SHP77 (cell line): ENCODE data around the gene MLXIP.

Experiments
- DNase-seq, 2 experiments: peaks; one replicate each; lab custom pipeline; 2025; lab: John Stamatoyannopoulos, UW

MLXIP gene

GRCh38 chr12:122126342-122126635 is 47.7 kb downstream of the MLXIP start:
- DNase-seq = no peak

DNA sequence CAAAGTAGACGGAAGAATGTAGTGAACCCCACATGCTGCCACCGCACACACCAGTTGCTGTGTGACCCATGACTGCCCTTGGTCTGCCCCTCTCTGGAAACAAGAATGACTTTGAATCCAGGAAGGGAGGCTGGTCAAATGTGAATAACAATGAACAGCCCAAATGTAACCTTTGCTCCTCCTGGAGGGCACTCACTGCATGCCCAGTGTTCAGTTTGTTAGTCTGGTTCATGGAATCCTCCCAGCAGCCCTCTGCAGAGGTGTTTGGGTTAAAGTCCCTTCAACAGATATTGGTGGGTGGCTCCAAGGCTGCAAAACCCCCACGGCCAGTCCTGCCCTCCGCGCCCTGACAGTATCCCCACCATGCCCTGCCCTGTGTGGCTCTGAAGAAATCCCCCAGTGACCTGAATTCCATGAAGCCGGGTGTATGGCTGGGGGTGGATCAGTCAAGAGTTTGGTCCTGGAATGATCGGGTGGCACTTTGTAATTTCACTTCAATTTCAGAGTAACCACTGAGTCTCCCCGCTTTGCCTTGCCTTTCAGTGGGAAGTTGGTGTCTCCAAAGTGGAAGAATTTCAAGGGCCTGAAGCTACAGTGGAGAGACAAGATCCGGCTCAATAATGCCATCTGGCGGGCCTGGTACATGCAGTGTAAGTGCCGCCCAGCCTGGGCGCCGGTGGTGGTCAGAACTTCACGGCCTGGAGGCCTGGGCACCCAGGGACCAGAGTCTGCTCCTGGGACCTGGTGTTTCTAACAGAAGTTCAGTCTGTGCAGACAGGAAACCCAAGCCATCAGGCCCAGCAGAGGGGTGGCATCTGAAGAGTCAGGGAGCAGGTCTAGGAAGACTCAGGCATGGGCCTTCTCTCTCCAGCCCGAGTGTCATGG is 48.4 kb downstream of the MLXIP start:
- DNase-seq = no peak

GRCh38 chr12:122127839-122128238 is 49.3 kb downstream of the MLXIP start:
- no peak for DNase-seq

GRCh38 chr12:122128481-122128880 is 49.9 kb downstream of the MLXIP start:
- no peak for DNase-seq

- no peak for DNase-seq
Measured at GRCh38 chr12:122129131-122129530, 50.6 kb downstream of the MLXIP start.

GRCh38 chr12:122130150-122130549 is 51.6 kb downstream of the MLXIP start:
- DNase-seq = no peak

DNA sequence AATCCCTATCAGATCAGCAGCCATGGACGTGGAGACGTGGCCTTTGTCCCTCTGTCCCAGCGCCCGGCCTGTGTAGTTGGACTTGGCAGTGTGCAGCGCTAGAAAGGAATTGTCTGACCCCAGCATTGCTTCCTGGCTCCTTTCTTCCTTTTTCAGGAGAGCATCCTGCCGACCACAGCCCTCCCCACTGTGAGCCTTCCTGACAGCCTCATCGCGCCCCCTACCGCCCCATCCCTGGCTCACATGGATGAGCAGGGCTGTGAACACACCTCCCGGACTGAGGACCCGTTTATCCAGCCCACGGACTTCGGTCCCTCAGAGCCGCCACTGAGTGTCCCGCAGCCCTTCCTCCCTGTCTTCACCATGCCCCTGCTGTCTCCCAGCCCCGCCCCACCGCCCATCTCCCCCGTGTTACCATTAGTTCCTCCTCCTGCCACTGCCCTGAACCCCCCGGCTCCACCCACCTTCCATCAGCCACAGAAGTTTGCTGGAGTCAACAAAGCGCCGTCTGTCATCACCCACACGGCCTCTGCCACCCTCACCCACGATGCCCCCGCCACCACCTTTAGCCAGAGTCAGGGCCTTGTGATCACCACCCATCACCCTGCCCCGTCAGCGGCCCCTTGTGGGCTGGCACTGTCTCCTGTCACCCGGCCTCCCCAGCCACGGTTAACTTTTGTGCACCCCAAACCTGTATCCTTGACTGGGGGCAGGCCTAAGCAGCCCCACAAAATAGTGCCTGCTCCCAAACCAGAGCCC is 54.8 kb downstream of the MLXIP start:
- no peak for DNase-seq

DNA sequence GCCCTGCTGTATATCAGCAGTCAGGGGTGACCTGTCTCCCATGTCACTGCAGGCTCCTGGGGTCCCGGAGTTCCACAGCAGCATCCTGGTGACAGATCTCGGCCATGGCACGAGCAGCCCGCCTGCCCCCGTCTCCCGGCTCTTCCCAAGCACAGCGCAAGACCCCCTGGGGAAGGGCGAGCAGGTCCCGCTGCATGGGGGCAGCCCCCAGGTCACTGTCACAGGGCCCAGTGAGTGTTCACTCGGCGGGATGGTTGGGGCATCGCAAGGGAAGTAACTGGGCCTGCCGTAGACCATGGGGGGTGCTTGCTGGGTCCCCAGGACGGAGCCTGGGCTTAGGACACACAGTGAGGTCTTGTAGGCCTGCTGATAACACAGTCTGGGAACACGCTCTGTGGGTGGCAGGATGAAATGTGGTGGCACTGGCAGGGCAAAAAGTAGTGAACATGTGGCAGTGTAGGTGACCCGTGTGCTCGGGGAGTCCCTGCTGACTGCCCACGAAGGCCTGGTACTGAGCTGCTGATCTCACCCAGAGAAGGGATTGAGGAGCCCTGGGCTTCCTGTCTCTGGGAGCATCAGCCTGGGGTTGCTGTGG is 57.0 kb downstream of the MLXIP start:
- DNase-seq = no peak

DNA sequence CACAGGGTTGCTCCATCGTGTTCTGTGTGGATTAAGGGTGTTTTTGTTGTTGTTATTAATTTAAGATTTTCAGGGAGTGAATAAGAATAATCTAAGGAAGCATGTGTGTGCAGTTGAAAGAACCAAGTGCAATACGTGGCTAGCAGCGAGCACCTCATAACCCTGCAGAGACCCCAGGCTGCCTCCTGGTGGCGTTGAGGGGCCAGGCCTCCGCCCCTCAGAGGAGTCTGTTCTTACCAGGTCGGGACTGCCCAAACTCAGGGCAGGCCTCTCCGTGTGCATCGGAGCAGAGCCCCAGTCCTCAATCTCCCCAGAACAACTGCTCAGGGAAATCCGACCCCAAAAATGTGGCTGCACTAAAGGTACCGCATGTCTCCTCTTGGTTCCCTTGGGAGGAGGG is 58.7 kb downstream of the MLXIP start:
- no peak for DNase-seq

GRCh38 chr12:122137681-122138080 is 59.1 kb downstream of the MLXIP start:
- no peak for DNase-seq

- no peak for DNase-seq
Measured at GRCh38 chr12:122138181-122138580, 59.6 kb downstream of the MLXIP start.

- DNase-seq = no peak
Measured at GRCh38 chr12:122138616-122139015, 60.1 kb downstream of the MLXIP start.

DNA sequence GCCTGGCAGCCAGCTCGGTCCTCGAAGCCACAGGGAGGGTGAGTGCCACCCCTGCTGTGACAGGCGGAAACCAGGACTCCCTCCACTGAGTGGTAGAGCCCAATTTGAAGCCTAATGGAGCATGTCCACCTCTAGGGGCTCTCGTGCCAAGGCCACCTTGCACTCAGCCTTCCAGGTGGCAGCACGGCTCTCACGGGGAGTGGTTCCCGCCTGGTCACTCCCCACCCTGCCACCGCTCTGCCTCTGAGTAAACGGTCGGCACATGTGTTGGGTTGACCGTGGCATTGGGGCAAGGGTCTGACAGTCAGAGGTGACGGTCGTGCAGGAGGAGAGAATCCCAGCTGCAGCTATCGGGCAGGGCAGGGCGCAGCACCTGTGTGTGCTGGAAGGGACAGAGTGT is 60.7 kb downstream of the MLXIP start:
- no peak for DNase-seq

- no peak for DNase-seq
Measured at GRCh38 chr12:122139941-122140340, 61.4 kb downstream of the MLXIP start.

DNA sequence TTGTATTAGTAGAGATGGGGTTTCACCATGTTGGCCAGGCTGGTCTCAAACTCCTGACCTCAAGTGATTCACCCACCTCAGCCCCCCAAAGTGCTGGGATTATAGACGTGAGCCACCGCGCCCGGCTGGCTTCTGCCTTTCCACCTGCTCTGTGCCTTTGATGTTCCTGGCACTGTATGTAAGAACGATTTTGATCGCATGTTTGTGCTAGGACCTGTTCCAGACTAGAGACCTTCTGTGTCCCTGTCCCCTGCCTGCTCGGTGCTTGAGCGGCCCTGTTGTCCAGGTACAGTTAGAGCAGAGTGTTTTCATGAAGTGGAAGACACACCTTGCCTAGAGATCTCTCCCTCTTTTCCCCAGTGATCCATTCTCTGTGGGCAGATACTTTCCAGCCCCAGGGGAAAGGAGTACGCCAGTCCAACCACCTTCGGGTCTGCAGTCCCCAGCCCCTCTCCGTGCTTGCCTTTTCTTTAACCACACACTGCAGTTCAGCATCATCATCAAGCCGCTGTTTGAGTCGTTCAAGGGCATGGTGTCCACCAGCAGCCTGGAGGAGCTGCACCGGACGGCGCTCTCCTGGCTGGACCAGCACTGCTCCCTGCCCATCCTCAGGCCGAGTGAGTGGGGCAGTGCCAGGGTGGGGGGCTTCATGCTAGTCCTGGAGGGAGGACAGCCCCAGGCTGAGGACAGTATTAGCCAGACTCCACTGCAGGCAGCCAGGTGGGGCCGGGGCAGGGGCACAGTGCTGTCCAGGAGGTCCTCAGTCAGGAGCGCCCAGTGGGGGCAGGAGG is 62.1 kb downstream of the MLXIP start:
- no peak for DNase-seq

GRCh38 chr12:122141911-122142725 is 63.6 kb downstream of the MLXIP start:
- DNase-seq = no peak

DNA sequence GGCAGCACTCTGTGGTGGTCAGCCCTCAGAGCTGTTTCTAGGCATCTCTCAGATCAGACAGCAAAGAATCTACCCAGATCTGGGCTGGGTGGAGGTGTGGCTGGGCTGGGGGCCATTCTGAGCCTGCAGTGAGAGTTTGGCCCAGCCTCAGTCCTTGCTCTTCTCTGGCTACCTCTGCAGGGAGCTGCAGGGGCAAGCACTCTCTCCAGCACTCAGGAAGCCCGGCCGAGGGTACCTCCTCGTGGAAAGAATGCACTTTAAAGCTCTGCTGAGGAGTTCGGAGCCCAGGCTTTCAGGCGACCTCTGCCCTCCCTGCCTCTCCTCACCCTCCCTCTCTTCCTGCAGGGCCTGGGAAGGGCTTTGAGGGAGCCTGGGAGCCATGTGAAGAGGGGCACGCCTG is 64.3 kb downstream of the MLXIP start:
- DNase-seq = no peak

DNA sequence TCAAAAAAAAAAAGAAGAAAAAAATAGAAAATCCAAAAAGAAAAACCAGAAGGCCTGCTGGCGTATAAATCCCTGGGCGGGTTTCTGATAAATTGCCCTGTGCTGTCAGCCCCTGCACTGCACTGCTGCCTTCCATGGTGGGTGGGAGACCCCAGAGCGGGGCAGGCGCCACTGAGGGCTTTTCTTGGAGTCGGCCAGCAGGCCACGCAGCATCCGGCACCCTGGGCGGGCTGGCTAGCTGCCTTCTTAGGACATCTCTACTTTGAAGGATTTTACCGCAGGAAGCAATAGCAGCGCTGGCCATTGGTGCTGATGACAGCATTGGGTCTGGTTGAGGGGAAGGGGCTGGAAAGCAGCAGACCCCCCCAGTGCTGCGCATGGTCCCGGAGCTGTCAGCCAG is 66.3 kb downstream of the MLXIP start:
- no peak for DNase-seq

DNA sequence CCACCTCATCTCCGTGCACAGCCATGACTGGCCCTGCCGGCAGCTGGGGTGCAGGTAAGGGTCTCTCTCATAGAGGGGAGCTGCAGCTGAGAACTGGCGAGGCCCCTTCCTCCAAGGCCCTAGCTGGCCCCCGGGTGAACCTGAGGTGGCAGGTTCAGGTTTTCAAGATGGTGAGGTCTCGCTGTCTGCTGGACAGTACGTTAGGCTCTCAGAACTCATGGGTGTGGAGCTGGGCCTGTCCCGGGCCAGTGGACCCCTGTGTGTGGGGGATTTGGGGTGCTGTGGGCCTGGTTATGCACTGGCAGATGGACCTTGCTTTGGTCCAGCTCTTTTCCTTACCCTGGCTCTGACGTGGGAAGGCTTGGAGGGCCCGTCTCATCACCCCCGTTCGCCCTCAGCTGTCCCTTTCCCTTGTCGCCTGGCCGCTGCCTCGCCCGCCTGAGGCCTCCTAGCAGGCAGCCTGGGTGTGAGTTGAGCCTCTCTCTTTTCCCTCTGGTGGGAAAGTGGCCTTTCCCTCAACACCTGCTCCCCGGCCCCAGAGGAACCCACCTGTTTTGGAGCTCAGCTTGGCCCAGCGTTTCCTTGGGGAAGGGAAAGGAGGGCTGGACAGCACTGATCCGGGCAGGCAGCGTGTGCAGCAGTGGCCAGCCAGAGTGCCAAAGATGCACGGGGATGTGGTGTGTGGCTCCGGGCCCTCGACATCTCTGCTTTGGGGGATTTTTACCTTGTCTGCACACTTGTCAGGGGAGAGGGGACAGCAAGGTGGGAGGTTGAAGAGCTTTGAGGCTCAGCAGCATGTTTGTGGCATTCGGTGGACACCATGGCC is 67.2 kb downstream of the MLXIP start:
- DNase-seq = no peak

DNA sequence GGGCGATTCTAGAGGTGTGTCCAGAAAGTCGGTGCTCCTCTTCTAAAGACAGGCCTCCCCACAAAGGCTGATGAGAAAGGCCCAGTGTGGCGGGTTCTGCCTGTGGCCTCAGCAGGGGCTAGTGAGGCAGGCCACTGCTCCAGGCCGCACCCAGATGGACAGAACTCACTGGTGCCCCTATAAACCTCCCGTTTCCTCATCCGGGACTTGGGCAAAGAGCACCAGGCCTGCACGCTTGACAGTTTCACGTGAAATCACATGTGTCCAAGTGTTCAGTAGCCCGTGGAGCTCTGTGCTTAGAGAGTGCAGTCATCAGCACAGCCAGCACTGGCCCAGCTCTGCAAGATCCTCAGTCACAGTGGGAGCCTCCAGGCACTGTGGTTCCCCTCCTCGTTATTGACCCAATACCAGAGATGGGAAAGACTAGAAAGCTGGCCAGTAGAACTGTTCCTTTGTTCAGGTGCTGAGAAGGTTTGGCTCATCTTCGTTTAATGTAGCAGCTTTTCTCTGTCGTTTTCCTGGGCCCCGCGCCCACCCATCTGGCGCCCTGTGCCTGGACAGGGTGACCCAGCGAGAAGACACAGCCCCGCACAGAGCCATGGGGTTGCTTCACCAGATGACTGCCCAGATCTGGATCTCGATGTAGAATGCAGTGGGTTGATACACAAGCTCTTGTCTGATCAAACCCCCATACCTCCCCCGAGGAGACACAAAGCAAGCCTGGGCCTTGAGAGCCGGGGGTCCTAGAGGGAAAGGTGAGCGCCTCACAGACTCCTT is 69.1 kb downstream of the MLXIP start:
- DNase-seq = no peak
